ENCODE data around the gene CAMK1G. TPM values are rescaled to one million over a fixed set of nuclear protein-coding genes. Genes with fewer than 3 reads are reported as not detected.

CAMK1G gene
- total and polyA plus RNA-seq, 10 of the 15 experiments (the other 5 are each of a cell fraction or from before 2014, with no cell fraction given), result 0.18 to 0.20 TPM; not detected in 8

DNA sequence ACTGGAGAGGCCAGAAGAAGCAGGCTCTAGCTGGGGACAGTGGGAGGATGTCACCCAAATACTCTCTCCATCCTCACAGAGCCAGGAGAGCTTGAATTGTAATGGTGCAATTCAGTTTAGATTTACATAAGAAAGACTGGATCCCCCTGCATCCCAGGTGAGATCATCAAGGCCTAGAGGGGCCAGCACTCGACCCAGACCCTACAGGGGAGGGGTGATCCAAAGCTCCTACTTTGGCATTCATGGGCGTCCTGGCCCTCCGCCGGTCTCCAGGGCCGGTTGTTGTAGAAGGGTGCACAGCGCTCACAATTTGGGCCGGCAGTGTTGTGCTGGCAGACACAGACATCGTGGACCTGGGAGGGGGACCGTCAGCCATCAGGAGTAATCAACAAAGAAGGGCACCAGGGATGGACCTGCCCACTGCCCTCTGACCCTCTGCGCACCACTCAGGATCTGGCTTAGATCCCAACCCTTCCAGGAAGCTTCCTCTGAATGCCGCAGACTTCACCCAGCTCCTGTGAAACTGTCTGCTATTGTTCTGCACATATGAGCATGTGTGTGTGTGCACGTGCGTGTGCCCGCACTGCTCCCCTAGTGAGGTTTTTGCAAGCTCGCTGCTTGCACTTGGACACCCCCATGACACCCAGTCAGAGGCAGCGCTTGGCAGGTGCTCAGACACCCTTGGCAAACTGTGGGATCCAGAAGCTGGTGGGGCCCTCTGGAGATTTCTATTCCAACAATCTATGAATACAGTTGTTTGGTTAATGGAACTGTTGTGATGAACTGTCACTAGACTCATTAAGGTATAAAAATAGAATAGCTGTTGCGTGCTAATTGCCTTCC lies 47.1 kb downstream of the CAMK1G start:
- RAD21 ChIA-PET (ENCODE audit: unreplicated experiment), result interaction anchor here (0.6 to 1.6 kb wide), 10 partner anchors 13 to 58 kb away, joined by 3 to 5 read pairs (median 3); partner anchors contain the start of gene G0S2
- WGBS (ENCODE audit: insufficient coverage, insufficient replicate concordance, low lambda C conversion rate, missing lambda C conversion rate), result 61% methylated on average over 17 of the region's 17 CpGs
- Histone ChIP-seq H3K9ac (ENCODE audit: control insufficient read depth, insufficient read depth, low read length) (no peak overlapping the region), H3K27ac (ENCODE audit: control insufficient read depth, insufficient read depth) (no peak overlapping the region), H2AFZ (ENCODE audit: control insufficient read depth, low read depth, low read length) (no peak overlapping the region), H4K20me1 (ENCODE audit: control insufficient read depth, insufficient read depth) (no peaks in the 10 kb centered on the region), H3K9me3 (replicated peaks; ENCODE audit: control insufficient read depth, insufficient read depth, low read length) (no peaks in the 10 kb centered on the region), H3K4me1 (ENCODE audit: control insufficient read depth, insufficient read depth, low read length) (no peaks in the 10 kb centered on the region), H3K4me3 (no peak overlapping the region), H3K4me2 (ENCODE audit: control insufficient read depth, insufficient read depth) (no peak overlapping the region), H3K79me2 (ENCODE audit: control insufficient read depth, insufficient read depth, low read length) (no peaks in the 10 kb centered on the region), H3K27me3 (replicated peaks in 1 of 2; ENCODE audit: control insufficient read depth in 2 of 2, insufficient read depth in 2 of 2, low read length in 1 of 2) (no peaks in the 10 kb centered on the region), H3K36me3 (ENCODE audit: control insufficient read depth in 2 of 2, insufficient read depth in 2 of 2, low read length in 1 of 2) (no peaks in the 10 kb centered on the region)
- POLR2A ChIA-PET, result interaction anchor here (0.5 to 1.2 kb wide), 2 partner anchors 61 to 253 kb away, joined by 3 read pairs; no protein-coding TSS in a partner anchor
- SMC1A ChIA-PET (ENCODE audit: uncharacterized antibody, unreplicated experiment), result interaction anchor here (0.9 to 3.7 kb wide), 19 partner anchors 12 to 119 kb away, joined by 3 to 22 read pairs (median 5); no protein-coding TSS in a partner anchor
- ATAC-seq (no peak), DNase-seq (ENCODE audit: low read depth, low spot score) (no peak), FAIRE-seq (no peak)
- in situ Hi-C loops (cut with MboI) (no loop called here), intact Hi-C loops (cut with micrococcal nuclease; ENCODE audit: unreplicated experiment) (no loop called here)
- CTCF ChIA-PET, result interaction anchor here (0.6 to 13.9 kb wide), 20 partner anchors 12 to 117 kb away, joined by 3 to 211 read pairs (median 6); partner anchors contain the start of gene LAMB3
- no TSS peak for BruUV-seq (replicated peaks)
- TF ChIP-seq CREB1 (IDR thresholded peaks at IDR 0.05; ENCODE audit: low read depth), result no peak
- TF ChIP-seq MYC (IDR thresholded peaks at IDR 0.05; ENCODE audit: insufficient read depth, insufficient read length, insufficient replicate concordance, low read length, severe bottlenecking), result no peak
- TF ChIP-seq, protein P1, sequence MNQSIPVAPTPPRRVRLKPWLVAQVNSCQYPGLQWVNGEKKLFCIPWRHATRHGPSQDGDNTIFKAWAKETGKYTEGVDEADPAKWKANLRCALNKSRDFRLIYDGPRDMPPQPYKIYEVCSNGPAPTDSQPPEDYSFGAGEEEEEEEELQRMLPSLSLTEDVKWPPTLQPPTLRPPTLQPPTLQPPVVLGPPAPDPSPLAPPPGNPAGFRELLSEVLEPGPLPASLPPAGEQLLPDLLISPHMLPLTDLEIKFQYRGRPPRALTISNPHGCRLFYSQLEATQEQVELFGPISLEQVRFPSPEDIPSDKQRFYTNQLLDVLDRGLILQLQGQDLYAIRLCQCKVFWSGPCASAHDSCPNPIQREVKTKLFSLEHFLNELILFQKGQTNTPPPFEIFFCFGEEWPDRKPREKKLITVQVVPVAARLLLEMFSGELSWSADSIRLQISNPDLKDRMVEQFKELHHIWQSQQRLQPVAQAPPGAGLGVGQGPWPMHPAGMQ (IDR thresholded peaks at IDR 0.05; ENCODE audit: borderline replicate concordance), result no peak
- TF ChIP-seq RFX5 (IDR thresholded peaks at IDR 0.05; ENCODE audit: low read depth, low read length), result no peak
- TF ChIP-seq, protein P2, sequence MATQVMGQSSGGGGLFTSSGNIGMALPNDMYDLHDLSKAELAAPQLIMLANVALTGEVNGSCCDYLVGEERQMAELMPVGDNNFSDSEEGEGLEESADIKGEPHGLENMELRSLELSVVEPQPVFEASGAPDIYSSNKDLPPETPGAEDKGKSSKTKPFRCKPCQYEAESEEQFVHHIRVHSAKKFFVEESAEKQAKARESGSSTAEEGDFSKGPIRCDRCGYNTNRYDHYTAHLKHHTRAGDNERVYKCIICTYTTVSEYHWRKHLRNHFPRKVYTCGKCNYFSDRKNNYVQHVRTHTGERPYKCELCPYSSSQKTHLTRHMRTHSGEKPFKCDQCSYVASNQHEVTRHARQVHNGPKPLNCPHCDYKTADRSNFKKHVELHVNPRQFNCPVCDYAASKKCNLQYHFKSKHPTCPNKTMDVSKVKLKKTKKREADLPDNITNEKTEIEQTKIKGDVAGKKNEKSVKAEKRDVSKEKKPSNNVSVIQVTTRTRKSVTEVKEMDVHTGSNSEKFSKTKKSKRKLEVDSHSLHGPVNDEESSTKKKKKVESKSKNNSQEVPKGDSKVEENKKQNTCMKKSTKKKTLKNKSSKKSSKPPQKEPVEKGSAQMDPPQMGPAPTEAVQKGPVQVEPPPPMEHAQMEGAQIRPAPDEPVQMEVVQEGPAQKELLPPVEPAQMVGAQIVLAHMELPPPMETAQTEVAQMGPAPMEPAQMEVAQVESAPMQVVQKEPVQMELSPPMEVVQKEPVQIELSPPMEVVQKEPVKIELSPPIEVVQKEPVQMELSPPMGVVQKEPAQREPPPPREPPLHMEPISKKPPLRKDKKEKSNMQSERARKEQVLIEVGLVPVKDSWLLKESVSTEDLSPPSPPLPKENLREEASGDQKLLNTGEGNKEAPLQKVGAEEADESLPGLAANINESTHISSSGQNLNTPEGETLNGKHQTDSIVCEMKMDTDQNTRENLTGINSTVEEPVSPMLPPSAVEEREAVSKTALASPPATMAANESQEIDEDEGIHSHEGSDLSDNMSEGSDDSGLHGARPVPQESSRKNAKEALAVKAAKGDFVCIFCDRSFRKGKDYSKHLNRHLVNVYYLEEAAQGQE (IDR thresholded peaks at IDR 0.05; ENCODE audit: low read depth, low read length), result no peak
- no peak for TF ChIP-seq PAX5 (IDR thresholded peaks at IDR 0.05; ENCODE audit: borderline replicate concordance, low read depth, low read length)
- no peak for TF ChIP-seq SREBF1 (IDR thresholded peaks at IDR 0.05; ENCODE audit: low read length)
- no peak for TF ChIP-seq ZBED1 (IDR thresholded peaks at IDR 0.05; ENCODE audit: borderline replicate concordance)
- TF ChIP-seq, protein P3, sequence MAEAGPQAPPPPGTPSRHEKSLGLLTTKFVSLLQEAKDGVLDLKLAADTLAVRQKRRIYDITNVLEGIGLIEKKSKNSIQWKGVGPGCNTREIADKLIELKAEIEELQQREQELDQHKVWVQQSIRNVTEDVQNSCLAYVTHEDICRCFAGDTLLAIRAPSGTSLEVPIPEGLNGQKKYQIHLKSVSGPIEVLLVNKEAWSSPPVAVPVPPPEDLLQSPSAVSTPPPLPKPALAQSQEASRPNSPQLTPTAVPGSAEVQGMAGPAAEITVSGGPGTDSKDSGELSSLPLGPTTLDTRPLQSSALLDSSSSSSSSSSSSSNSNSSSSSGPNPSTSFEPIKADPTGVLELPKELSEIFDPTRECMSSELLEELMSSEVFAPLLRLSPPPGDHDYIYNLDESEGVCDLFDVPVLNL (IDR thresholded peaks at IDR 0.05; ENCODE audit: low read depth, low read length), result no peak
- no peak for TF ChIP-seq EP300 (IDR thresholded peaks at IDR 0.05; ENCODE audit: borderline replicate concordance in 1 of 2, control insufficient read depth in 1 of 2, low read depth in 2 of 2, low read length in 2 of 2)
- TF ChIP-seq ASH2L (IDR thresholded peaks at IDR 0.05; ENCODE audit: borderline replicate concordance, low read depth), result no peak
- TF ChIP-seq, protein P4, sequence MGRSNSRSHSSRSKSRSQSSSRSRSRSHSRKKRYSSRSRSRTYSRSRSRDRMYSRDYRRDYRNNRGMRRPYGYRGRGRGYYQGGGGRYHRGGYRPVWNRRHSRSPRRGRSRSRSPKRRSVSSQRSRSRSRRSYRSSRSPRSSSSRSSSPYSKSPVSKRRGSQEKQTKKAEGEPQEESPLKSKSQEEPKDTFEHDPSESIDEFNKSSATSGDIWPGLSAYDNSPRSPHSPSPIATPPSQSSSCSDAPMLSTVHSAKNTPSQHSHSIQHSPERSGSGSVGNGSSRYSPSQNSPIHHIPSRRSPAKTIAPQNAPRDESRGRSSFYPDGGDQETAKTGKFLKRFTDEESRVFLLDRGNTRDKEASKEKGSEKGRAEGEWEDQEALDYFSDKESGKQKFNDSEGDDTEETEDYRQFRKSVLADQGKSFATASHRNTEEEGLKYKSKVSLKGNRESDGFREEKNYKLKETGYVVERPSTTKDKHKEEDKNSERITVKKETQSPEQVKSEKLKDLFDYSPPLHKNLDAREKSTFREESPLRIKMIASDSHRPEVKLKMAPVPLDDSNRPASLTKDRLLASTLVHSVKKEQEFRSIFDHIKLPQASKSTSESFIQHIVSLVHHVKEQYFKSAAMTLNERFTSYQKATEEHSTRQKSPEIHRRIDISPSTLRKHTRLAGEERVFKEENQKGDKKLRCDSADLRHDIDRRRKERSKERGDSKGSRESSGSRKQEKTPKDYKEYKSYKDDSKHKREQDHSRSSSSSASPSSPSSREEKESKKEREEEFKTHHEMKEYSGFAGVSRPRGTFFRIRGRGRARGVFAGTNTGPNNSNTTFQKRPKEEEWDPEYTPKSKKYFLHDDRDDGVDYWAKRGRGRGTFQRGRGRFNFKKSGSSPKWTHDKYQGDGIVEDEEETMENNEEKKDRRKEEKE (IDR thresholded peaks at IDR 0.05), result no peak
- TF ChIP-seq NR2F1 (conservative IDR thresholded peaks at IDR 0.05), result no peak

All from GM12878 (cell line).